IPS DF 6.9 (cell line): ENCODE data around the gene GMCL2.

ENCODE experiments used
- DNase-seq: peaks from one replicate; pipeline ENCODE4 v3.0.0-alpha.2; 2013; ENCODE audit warnings: low read depth, low spot score
- H3K27ac ChIP-seq: one replicate; pipeline ENCODE4 v1.5.1; 2013; ENCODE audit warnings: low read length, control low read depth
- H3K27me3 ChIP-seq: 2 replicates; pipeline ENCODE4 v1.6.1; 2013; ENCODE audit warnings: mild to moderate bottlenecking, low read length; ENCODE audit not compliant: control insufficient read depth, insufficient read depth
- H3K36me3 ChIP-seq: 2 replicates; pipeline ENCODE4 v1.6.1; 2013; ENCODE audit warnings: low read length; ENCODE audit not compliant: control insufficient read depth, insufficient read depth
- H3K4me1 ChIP-seq: 2 replicates; pipeline ENCODE4 v1.6.1; 2013; ENCODE audit warnings: low read length; ENCODE audit not compliant: control insufficient read depth, insufficient read depth
- H3K4me3 ChIP-seq: 2 replicates; pipeline ENCODE4 v1.5.1; 2013; ENCODE audit warnings: mild to moderate bottlenecking, low read length
- H3K9me3 ChIP-seq: 2 replicates; pipeline ENCODE4 v1.6.1; 2013; ENCODE audit warnings: low read length, inconsistent platforms; ENCODE audit not compliant: control insufficient read depth, insufficient read depth
- WGBS: extraction: QIAGEN DNeasy Blood & Tissue Kit; methylation state at CpG from one replicate; pipeline ENCODE4 v1.1.7; 2013; ENCODE audit warnings: mixed read lengths, missing lambda C conversion rate; ENCODE audit not compliant: insufficient read length, insufficient coverage; 5-methylcytosine and 5-hydroxymethylcytosine counted together

GMCL2 gene

GRCh38 chr5:178187014-178187413 is at the start of gene GMCL2:
GMCL2 (minus strand) TSS chr5:178187371; CDS start chr5:178187299, 72 bp downstream.
- no peak for DNase-seq
- Histone ChIP-seq H3K4me3 (no peak within 1 kb of the TSS), H3K27me3 (no peaks in the 10 kb centered on the region), H3K27ac (no peak within 1 kb of the TSS), H3K9me3 (no peaks in the 10 kb centered on the region), H3K4me1 (peaks cover 1% of the 10 kb centered on the region; the same call in 1 of the 2 replicates), H3K36me3 (no peaks in the 10 kb centered on the region)
- WGBS: no CpG with 5 or more reads among the region's 27 CpGs

GRCh38 chr5:178236679-178237078 is 49.5 kb upstream of the GMCL2 start:
- no peak overlapping the region for H3K4me3 ChIP-seq
- H3K9me3 ChIP-seq: no peaks in the 10 kb centered on the region
- no peaks in the 10 kb centered on the region for H3K36me3 ChIP-seq
- no peak overlapping the region for H3K27ac ChIP-seq
- DNase-seq: no peak
- no peaks in the 10 kb centered on the region for H3K27me3 ChIP-seq
- peaks cover 4% of the 10 kb centered on the region; the same call in 1 of the 2 replicates for H3K4me1 ChIP-seq
- WGBS: no CpG with 5 or more reads among the region's 4 CpGs

GRCh38 chr5:178236126-178236525 is 49.0 kb upstream of the GMCL2 start:
- Histone ChIP-seq H3K4me3 (no peak overlapping the region), H3K27ac (no peak overlapping the region), H3K9me3 (no peaks in the 10 kb centered on the region), H3K27me3 (no peaks in the 10 kb centered on the region), H3K4me1 (peaks cover 5% of the 10 kb centered on the region; the same call in 1 of the 2 replicates), H3K36me3 (no peaks in the 10 kb centered on the region)
- no CpG with 5 or more reads among the region's 9 CpGs for WGBS
- no peak for DNase-seq

- Histone ChIP-seq H3K9me3 (no peaks in the 10 kb centered on the region), H3K27ac (no peak overlapping the region), H3K36me3 (no peaks in the 10 kb centered on the region), H3K27me3 (no peaks in the 10 kb centered on the region), H3K4me1 (peaks cover 5% of the 10 kb centered on the region; the same call in 1 of the 2 replicates), H3K4me3 (no peak overlapping the region)
- no CpG with 5 or more reads among the region's 3 CpGs for WGBS
- no peak for DNase-seq
Measured at GRCh38 chr5:178235588-178235974, 48.4 kb upstream of the GMCL2 start.

- H3K27ac ChIP-seq: no peak overlapping the region
- DNase-seq: peak; percentile 87
Measured at GRCh38 chr5:178234750-178235587, 47.8 kb upstream of the GMCL2 start.

GRCh38 chr5:178234121-178234749 is 47.1 kb upstream of the GMCL2 start:
- H3K4me3 ChIP-seq: no peak overlapping the region
- no peaks in the 10 kb centered on the region for H3K27me3 ChIP-seq
- WGBS: no CpG with 5 or more reads among the region's 7 CpGs
- peaks cover 3% of the 10 kb centered on the region for H3K36me3 ChIP-seq
- H3K9me3 ChIP-seq: no peaks in the 10 kb centered on the region
- H3K27ac ChIP-seq: no peak overlapping the region
- no peak for DNase-seq
- H3K4me1 ChIP-seq: peaks cover 5% of the 10 kb centered on the region; the same call in 1 of the 2 replicates

More at GRCh38 chr5:178234750-178235587, 47.8 kb upstream of the GMCL2 start:
- Histone ChIP-seq H3K4me3 (no peak overlapping the region), H3K4me1 (peaks cover 5% of the 10 kb centered on the region; the same call in 1 of the 2 replicates), H3K36me3 (peaks cover under 1% of the 10 kb centered on the region; the same call in 1 of the 2 replicates), H3K27me3 (no peaks in the 10 kb centered on the region), H3K9me3 (no peaks in the 10 kb centered on the region)
- WGBS: no CpG with 5 or more reads among the region's 12 CpGs

- no CpG with 5 or more reads among the region's 11 CpGs for WGBS
- Histone ChIP-seq H3K4me1 (peaks cover 3% of the 10 kb centered on the region; the same call in 1 of the 2 replicates), H3K27ac (no peak overlapping the region), H3K9me3 (no peaks in the 10 kb centered on the region), H3K36me3 (peaks cover 3% of the 10 kb centered on the region), H3K4me3 (peak overlapping the region; percentile 62; the same call in 1 of the 2 replicates), H3K27me3 (no peaks in the 10 kb centered on the region)
- DNase-seq: no peak
Measured at GRCh38 chr5:178232920-178233429, 45.8 kb upstream of the GMCL2 start.

- Histone ChIP-seq H3K4me1 (peaks cover 3% of the 10 kb centered on the region; the same call in 1 of the 2 replicates), H3K27me3 (no peaks in the 10 kb centered on the region), H3K27ac (no peak within 1 kb of the TSS), H3K4me3 (peak within 1 kb of the TSS; percentile 62), H3K36me3 (peaks cover 7% of the 10 kb centered on the region), H3K9me3 (no peaks in the 10 kb centered on the region)
- DNase-seq: no peak
- WGBS: no CpG with 5 or more reads among the region's 102 CpGs
Measured at GRCh38 chr5:178232124-178232919, 45.2 kb upstream of the GMCL2 start, which contains the start of gene PHYKPL. PHYKPL (minus strand) TSS chr5:178232802; CDS start chr5:178232550, 252 bp downstream.

- Histone ChIP-seq H3K4me1 (peaks cover 3% of the 10 kb centered on the region; the same call in 1 of the 2 replicates), H3K4me3 (peak overlapping the region; percentile 62; the same call in 1 of the 2 replicates), H3K9me3 (no peaks in the 10 kb centered on the region), H3K27ac (no peak overlapping the region), H3K36me3 (peaks cover 7% of the 10 kb centered on the region), H3K27me3 (no peaks in the 10 kb centered on the region)
- no CpG with 5 or more reads among the region's 21 CpGs for WGBS
- no peak for DNase-seq
Measured at GRCh38 chr5:178231539-178232123, 44.5 kb upstream of the GMCL2 start.
